ENCODE data around the gene NADK2.
"Not testable (repeated sequence)": the region's sequence is repeated elsewhere in the genome, so short reads cannot be mapped to it uniquely, and the experiment has no call there.

The NADK2 gene, protein sequence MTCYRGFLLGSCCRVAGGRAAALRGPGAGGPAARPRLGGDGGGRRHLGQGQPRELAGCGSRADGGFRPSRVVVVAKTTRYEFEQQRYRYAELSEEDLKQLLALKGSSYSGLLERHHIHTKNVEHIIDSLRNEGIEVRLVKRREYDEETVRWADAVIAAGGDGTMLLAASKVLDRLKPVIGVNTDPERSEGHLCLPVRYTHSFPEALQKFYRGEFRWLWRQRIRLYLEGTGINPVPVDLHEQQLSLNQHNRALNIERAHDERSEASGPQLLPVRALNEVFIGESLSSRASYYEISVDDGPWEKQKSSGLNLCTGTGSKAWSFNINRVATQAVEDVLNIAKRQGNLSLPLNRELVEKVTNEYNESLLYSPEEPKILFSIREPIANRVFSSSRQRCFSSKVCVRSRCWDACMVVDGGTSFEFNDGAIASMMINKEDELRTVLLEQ

DNA sequence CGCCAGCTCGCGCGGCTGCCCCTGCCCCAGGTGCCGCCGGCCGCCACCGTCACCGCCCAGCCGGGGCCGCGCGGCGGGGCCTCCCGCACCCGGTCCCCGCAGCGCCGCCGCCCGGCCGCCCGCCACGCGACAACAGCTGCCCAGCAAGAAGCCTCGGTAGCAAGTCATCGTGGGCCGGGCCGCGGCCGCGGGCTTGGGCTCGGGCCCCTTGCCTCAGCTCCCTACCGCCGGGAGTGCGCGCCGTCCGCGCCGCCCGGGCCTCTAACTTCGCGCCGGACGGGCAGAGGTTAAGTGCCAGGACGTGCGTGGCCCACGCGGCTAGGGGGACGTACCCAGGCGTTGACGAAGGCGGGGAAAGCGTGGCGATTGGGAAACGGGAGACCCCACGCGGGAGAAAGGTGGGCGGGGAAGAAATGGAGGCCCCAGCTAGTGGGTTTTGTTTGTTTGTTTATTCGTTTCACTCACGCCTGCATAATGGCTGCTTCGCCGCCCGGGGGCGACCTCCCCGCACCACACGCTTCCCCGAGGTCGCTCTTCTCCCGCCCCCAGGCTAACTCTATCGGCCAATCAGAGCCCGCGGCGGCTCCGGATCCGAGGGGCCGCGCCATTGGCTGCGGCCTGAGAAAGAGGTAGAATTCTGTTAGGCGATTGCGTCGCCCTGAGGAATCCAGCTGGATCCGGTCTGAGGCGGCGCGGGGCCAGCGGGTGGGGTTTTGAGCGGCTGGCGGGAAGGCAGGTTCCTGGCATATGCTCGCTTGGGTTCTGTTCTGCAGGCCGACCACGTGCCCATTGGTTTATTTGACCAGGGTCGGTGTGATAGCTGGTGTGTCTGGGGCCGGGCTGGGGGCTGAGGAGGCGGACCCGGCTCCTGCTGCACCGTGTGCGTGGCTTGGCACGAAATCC lies at the start of gene NADK2:
NADK2 (minus strand) TSS at position 295 of the 903 bp plus-strand sequence; CDS start at position 168, 127 bp downstream.
- peak; percentile 79 for DNase-seq (ENCODE audit: low read depth)

DNA sequence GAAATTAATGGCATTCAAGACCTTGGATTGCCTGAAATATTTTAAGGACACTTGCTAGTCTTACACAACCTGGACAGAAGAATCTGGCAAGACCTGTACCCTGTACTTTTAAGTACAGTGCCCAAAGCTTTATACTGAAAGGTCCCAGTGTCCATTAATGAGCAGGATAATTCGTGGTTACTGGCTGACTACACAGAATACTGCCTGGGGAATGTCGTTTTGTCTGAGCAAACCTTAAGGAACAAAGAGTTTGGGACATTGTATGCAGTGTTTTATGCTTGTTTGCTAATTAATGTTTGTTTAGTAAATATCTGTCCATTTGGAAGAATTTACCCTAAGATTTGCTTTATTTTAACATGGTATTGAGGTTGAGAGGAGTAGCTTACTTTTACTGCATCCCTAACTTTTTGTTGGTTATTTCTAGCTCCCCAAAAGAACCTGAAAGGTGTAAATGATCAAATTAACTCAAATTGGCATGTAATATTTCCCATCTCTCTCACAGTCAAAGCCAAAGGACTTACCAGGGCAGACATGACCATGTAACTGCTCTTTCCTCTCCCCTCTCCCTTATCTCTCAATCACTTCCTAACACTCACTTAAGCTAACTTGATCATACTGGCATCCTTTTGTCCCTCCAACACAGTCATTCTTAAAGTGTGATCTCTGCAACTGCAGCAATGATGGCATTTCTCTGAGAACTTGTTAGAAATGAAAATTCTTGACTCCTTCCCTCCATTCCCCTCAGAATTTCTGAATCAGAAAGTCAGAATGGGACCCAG lies 44.3 kb upstream of the NADK2 start:
- DNase-seq (ENCODE audit: low read depth), result no peak

DNA sequence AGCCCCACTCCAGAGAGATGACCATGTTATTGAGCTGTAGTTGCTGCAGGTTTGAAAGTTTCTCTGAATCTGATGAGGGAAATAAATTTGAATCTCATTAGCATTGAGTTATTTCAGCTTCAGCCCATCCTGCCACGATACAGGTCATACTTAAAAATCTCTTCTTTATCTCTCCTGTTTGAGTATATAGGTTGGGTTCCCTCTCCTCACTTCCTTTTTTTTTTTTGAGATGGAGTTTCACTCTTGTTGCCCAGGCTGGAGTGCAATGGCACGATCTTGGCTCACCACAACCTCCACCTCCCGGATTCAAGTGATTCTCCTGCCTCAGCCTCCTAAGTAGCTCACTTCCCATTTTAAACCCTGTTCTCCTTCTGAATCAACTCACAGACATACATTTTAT lies 42.0 kb upstream of the NADK2 start:
- not testable (repeated sequence) for DNase-seq (ENCODE audit: low read depth)

DNA sequence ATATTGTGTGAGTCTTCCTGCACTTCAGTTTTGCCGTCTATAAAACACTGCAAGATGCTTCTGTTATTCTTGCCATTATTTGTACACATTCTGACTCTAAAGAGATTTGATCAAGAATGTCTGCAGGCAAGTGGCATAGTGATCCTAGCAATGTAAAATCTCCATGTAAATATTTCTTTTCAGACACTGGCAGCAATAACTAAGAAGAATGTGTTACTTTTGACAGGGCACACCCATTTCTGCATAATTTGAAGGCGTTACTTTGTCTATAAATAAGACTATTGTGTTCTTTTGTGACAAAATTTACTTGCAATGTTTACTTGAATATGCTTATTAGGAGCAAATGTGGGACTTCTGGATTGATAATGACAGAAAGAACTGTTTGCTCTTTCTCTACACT lies 39.9 kb upstream of the NADK2 start:
- no peak for DNase-seq (ENCODE audit: low read depth)

- no peak for DNase-seq (ENCODE audit: low read depth)
Measured at GRCh38 chr5:36279054-36279698, 37.5 kb upstream of the NADK2 start.

DNA sequence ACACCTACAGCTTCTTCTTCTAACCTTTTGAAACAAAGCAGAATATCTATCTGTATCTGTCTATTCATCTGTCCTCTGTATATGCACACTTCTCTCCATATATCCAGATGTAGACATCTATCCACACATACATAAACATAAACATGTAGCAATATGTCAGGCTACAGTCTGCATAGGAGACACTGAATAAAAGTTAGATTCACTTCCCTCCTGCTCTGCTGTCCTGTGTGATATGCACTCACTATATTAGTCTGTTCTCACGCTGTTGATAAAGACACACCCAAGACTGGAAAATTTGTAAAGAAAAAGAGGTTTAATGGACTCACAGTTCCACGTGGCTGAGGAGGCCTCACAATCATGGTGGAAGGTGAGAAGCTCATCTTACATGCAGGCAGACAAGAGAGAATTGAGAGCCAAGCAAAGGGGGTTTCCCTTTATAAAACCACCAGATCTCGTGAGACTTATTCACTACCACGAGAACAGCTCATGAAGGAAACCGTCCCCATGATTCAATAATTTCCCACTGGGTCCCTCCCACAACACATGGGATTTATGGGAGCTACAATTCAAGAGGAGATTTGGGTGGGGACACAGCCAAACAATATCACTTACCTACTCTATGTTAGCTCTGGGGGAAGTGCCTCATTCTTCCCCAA lies 35.9 kb upstream of the NADK2 start:
- DNase-seq (ENCODE audit: low read depth), result no peak

GRCh38 chr5:36276864-36277263 lies 35.1 kb upstream of the NADK2 start:
- DNase-seq (ENCODE audit: low read depth), result no peak

GRCh38 chr5:36273809-36274526 lies 32.2 kb upstream of the NADK2 start:
- DNase-seq (ENCODE audit: low read depth), result no peak

GRCh38 chr5:36272136-36272690 lies 30.5 kb upstream of the NADK2 start:
- DNase-seq (ENCODE audit: low read depth), result no peak

- DNase-seq (ENCODE audit: low read depth), result no peak
Measured at GRCh38 chr5:36270876-36271575, 29.3 kb upstream of the NADK2 start.

GRCh38 chr5:36270175-36270574 lies 28.4 kb upstream of the NADK2 start:
- DNase-seq (ENCODE audit: low read depth), result no peak

- DNase-seq (ENCODE audit: low read depth), result no peak
Measured at GRCh38 chr5:36269478-36269877, 27.8 kb upstream of the NADK2 start.

DNA sequence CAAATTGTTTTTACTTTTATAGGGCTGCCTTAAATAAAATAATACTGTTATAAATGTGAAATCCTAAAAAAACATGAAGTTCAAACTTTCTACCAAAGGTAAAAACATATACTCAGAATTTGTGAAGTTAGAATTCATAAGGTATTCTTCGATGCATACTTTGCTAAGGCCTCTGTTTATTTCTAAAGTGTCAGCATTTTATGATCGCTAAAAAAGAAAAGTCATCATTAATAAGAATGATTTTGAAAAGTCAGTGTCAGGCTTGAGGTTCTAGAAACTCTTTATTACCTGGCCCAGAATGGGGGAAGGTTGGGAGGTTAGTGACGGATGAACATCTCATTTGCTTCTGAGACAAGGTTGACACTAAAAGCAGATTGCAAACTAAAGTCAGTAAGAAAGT lies 26.2 kb upstream of the NADK2 start:
- DNase-seq (ENCODE audit: low read depth), result no peak

DNA sequence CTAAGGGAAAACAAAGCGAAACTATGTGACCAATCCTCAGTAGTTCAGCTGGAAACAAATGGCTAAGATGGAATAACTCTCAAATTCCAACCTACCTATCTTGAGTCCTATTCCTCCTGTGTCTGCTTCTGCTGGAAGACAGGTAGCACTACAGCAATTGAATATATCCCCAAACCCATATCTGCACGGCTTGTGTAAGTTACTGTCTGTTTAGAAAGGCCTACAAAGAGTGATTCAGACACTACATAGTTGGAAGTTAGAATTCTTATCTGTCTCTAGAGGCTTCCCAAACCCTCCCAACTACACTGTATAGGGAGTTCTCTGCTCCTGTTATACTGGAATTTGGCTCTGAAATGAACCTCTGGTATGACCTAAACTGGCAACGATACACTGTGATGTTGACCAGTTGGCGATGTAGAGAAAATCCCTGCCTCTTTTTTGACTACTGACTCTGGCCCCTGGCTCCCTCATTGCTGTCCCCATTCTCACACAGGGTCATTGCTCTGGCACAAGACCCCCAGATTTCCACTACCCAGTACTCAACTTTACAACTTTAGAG lies 22.6 kb upstream of the NADK2 start:
- DNase-seq (ENCODE audit: low read depth), result no peak

DNA sequence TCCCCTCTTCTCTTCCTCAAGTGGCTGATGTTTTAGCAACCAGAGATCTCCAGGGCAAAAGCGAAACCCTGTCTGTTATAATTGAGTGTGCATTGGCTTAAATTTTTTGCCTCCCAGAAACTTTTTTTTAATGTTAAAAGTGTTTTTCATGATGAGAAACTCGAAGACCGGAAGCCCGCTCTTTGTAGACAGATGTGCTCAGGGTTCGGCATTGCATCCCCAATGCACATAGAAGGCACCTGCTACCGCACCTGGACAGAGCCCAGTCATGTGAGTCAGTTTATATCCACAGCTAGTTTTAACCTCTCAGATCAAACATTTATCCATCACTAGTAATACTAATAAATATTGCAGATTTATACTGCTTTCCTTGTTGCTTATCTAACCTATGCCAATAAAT lies 19.5 kb upstream of the NADK2 start:
- DNase-seq (ENCODE audit: low read depth), result no peak

DNA sequence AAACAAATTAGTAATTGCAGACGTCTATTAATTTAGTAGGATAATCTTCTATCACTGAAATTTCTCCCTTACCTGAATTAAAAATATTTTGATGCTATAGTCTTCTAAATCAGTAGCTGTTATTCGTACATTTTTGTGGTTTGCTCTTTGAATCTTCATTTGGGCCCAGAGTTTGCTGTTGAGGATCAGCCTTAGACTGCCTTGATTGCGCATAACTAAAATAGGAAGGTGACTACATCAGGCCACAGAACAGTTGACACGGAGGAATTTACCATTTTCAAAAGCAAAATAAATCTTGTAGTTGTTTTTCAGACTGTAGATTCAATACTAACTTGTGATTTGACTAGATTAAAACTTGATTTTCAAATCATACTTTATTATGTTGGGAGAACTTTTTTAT lies 11.8 kb upstream of the NADK2 start:
- DNase-seq (ENCODE audit: low read depth), result no peak

DNA sequence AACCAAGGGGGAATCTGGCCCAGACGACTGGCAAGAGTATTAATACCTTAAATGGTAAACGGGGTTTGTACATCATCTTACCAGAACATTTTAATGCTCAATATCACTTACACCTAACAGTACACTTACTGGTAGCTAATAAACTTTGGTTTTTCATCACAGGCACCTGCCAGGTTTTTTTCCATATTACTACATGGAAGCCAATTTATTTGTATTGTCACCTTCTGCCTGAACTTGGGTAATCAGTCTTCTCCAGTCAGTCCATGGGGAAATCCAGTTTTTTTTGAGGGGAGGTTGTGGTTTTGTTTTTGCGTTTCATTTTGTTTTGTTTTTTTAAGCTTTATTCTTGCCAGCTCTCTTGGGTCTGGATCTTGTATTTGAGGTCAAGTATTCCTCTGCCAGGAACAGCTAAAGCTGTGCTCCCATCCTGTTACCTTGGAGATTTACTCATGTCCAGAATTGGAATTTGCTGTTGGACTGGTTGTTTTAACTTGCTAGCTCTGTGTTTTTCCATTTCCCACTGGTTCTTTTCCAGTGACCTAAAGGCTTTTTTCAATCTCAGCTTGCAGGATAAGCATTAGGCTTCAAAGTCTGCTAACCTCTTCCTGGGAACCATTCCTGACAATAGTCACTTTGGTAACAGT lies 11.1 kb upstream of the NADK2 start:
- no peak for DNase-seq (ENCODE audit: low read depth)

DNA sequence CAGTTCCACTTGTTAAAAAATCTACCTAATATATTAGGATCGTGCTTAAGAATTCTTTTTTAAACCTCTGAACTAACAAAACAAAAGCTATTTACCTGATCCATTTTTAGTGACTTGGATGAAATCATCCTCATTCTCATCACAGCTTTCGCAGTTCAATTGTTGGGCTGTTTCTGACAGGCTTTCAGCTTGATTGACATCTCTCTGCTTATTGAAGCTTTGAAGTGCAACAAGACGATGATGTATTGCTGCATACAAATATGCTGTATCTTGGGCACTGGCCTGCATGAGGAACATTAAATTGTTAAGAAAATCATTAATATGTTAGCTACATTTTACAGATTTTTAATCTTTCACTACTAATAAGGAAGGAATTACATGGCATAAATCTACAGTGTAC lies 9.5 kb upstream of the NADK2 start:
- DNase-seq (ENCODE audit: low read depth), result no peak

- no peak for DNase-seq (ENCODE audit: low read depth)
Measured at GRCh38 chr5:36250427-36250826, 8.7 kb upstream of the NADK2 start.

Measured in non-pigmented ciliary epithelial cell (primary cell).